Superior temporal gyrus (tissue), 1 donor: ENCODE data around the gene ARF6.
"Not testable (repeated sequence)": the region's sequence is repeated elsewhere in the genome, so short reads cannot be mapped to it uniquely, and the experiment has no call there.

ENCODE experiments used
- DNase-seq: peaks from one replicate; pipeline ENCODE4 v3.0.0-alpha.2; 2016; ENCODE audit errors: extremely low spot score

Gene ARF6

DNA sequence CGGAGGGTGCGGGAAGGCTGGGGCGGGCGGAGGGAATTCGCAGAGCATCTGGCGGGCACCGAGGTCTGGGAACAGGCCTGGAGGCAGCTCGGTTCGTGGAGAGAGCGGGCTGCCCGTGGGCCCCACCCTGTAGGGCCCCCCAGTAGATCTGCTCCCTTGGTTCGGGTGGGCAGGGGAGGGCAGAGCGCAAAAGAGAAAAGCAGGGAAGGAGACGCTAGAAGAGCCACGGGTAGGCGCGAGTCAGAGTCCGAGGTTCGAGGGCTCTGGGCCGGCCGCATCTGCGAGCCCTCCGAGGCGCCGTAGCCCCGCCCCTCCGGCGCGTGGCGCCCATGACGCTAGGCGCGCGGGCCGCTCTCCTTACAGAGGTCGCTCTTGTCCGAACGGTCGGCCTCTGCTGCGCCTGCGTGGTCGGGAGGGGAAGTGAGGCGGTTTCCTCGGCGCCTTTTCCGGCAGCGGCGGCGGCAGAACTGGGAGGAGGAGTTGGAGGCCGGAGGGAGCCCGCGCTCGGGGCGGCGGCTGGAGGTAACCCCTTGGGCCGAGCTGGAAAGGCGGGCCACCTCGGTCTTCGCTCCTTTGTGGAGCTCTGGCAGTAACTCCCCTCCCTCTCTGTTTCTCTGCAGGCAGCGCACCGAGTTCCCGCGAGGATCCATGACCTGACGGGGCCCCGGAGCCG, at the start of gene ARF6:
Gene ARF6, plus strand, starts transcription at position 447 of the 673 bp plus-strand sequence. CDS start 655 bp downstream, outside the sequence.
- DNase-seq: peak; percentile 97

DNA sequence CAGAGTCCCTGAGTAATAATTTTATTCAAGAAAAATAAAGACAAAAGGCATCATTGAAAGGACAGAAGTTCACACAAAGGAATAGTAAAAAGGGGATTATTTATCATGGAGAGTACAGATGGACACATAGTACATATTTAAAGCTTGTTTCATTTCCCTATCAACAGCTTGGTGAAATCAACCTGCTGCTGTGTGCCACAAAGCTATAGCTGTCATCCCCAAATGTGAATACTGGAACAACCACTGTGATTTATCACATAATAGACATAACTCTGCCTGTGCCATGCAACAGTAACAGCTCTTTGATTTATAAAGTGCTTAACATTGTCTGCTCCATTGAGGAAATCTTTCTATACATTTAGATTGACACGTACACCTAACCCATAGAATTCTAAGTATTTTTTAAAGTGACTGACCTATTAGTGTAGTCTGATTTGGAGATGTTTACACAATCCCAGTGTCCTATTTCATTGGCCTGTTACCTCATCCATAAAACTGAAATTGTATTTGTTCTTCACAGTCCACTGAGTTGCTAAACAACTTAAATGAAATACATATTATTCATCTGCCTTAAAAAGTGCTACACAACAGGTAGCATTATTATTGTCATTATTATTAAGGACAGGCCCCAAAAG, 43.6 kb upstream of the ARF6 start:
- no peak for DNase-seq

DNA sequence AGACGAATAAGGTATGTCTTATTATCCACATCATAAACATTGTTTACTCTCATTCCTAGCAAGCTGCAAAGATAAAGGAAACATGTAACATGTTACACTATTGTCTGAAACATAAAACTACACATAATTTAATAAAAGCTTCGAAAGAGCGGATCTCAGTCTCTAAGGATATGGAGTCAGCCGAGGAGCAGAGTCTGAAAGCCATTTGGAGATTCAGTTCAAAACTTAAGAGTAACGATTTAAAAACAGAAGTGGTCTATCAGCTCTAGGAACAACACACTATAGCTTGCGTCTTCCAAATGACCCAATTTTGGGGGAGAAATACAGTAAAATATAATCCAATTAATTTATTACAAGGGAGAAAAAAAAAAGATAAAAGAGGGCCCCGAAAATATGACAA, 41.1 kb upstream of the ARF6 start:
- DNase-seq: no peak

DNA sequence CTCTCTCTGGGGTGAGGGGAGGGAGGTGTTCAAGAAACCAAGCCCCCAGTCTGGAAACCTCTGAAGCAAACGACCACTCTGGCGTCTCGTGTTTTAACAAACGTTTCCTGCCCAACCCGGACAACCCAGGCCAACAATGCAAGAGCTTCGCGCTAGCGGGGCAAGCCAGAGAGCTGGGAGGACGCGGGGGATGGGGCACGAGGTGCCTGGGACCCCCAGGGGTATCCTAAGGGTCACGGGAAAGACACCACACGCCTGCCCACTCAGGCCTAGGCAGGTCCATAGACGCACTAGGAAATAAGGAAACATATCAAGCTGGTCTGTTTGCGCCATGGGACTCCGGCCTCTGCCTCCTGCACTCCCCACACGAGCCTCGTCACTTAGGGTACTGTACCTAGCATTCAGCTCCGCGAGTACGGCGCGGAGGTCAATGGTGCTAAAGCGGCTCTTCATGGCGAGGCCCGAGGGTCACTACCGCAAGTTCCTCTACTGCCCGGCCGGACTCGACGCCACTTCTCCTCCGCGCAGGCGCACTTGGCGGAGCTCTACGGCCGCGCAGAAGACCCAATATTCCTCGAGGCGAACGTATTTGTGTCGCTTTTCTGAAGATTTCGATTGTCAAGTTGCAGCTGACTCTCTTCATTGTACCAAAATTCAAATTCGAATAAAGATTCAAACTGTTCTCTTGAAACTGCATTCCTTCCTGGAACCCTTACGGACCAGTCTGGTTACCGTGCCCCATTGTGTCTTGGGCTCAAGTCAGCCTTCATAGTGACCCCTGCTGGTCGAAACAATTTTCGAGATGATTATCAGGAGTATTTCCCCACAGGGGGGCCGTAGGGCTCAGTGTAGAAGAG, 40.4 kb upstream of the ARF6 start, which contains the start of gene NEMF:
Gene NEMF, minus strand, starts transcription at position 488 of the 857 bp plus-strand sequence. Its CDS starts 35 bp downstream, at position 453.
- DNase-seq: peak; percentile 99

DNA sequence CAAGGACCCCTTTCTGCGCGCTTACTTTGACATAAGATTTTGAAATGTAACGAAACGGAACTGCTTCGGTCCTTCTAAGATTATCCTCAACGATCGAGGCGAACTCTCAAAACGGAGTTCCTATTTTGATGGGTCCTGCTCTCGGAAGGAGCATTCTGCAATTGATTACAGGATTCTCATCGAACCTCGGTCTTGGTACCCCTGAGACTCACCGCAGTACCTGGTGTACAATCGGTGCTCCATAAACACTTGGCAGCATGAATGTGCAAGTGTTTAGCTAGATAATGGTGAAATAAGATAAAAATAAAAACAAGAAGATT, 39.8 kb upstream of the ARF6 start:
- DNase-seq: no peak

DNA sequence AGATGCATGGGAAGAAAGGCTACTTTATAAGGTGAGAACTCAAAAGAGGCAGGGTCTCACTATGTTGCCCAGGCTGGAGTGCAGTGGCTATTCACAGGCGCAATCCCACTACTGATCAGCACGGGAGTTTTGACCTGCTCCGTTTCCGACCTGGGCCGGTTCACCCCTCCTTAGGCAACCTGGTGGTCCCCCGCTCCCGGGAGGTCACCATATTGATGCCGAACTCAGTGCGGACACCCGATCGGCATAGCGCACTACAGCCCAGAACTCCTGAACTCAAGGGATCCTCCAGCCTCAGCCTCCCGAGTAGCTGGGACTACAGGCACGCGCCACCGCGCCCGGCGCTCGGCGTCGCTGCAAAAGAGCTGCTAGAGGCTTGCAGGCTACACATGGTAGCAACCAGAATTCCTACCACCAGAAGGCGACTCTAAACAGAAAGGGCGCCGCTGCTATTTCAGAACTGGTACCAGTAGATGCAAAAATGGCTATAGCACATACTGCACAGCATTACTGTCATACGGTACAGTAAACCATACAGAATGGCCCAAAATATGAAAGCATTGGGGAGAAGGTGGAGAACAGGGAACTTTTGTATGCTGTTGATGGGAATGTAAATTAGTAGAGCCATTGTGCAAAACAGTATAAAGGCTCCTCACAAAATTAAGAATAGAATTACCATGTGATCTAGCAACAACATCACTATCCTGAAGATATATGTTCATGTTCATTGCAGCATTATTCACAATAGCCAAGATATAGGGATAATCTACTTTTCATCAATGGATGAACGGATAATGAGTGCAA, 39.1 kb upstream of the ARF6 start:
- peak; percentile 71 for DNase-seq

DNA sequence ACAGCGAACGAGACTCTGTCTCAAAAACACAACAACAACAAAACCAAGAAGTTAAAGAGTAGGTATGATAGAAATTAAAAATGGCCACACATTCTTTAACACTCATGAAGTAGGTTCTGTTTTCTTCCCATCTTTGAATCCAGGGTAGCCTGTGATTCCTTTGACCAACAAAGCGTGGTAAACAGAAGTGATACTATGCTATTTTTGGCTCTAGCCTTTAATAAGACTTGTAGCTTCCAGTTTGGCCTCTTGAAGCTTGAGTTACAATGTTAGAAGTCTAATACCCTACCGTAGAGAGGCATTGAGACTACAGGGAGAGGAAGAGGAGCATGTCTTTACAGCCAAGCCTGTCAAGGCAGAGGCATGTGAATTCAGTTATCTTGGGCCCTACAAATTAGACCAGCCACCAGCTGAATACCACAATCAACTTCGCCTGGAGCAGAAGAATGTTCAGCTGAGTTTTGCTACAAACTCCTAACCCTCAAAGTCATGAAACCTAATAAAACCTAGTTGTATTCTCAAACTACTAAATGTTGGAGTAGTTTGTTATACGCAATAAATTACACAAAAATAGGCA, 35.4 kb upstream of the ARF6 start:
- DNase-seq: peak; percentile 18

DNA sequence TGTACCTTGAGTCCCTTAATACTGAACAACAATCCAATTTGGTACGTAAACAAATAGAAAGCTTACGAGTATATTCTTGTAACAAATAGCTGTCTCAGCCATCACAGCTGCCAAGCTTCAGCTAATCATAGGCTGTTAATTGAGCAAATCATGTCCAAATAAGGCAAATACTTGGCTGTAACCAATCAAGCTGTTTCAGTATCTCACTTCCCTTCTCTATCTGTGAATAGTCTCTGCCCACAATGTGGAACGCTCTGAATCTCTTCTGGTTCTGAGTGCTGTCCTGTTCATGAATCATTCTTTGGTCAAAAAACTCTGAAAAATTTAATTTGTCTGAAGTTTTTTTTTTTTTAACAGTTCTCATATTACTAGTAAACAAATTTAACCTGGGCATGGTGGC, 34.5 kb upstream of the ARF6 start:
- no peak for DNase-seq

DNA sequence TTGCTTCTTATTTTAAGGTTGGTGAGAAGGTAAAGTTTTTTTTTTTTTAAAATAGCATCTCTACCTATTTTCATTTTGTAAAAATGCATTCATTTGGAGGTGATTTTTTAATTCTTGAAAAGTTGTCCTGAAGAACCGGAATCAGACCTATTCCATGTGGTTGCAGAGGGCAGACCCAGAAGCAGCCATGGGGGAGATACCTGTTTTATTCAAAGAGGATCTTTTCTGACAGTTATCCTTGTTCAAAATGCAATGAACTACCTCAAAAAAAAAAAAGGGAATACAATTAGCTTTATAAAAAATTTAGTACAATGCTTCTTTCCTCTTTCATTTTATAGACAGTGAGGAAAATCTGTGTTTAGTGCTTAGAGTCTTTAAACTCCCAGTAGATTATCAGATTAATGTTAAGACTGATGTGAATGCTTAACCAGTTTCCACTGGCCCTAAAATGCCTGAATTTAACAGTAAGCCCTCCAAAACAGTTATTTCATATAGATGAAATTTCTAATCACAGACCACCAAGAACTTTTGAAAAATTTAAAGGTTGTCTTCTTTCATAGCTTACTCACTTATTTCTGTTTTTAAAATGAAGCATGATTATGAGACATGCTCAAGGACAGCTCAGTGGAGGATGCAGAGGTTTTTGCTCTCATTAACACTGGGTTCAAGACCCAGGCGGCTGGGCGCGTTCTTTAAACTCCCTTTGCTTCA, 31.7 kb upstream of the ARF6 start:
- DNase-seq: no peak

DNA sequence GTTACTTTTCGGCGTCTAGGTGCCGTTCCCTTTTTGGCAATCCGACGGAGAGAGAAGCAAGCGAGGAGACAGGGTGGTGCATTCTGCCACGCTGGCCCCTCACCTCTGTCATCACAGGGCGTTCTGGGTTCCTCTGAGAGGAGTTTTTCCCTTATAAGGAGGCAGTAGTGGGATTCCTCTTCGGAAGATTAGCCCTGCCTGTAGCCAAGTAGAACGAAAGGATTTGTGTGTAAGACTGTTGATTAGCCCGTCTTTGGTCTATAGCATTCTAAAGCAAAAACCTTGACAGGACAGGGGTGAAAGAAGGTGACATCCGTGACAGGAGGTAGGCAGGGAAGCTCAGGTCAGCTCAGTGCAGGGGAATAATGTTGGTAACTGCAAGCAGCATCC, 31.2 kb upstream of the ARF6 start:
- no peak for DNase-seq

DNA sequence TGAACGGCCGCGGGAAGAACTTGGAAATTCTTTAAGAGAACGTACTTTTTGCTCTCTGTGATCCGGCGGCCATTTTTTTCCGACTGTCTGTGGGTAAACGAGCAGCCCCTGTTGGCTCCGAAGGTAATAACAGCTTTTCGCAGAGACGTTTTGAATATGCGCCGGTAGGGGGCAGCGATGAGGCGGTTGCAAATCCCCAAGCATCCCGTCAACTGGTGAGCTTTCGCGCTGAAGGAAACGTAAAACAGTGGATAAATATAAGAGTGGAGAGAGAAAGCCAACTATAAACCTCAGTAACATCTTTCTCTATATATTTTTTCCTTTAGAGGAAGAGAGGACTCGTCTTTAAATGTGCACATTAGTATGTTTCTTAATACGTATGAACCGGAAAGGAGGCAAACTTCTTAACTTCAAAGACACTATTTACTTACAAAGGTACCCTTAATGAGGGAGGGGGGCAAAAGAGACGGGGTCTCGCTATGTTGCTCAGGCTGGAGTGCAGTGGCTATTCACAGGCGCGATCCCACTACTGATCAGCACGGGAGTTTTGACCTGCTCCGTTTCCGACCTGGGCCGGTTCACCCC, 30.7 kb upstream of the ARF6 start:
- peak; percentile 93 for DNase-seq

DNA sequence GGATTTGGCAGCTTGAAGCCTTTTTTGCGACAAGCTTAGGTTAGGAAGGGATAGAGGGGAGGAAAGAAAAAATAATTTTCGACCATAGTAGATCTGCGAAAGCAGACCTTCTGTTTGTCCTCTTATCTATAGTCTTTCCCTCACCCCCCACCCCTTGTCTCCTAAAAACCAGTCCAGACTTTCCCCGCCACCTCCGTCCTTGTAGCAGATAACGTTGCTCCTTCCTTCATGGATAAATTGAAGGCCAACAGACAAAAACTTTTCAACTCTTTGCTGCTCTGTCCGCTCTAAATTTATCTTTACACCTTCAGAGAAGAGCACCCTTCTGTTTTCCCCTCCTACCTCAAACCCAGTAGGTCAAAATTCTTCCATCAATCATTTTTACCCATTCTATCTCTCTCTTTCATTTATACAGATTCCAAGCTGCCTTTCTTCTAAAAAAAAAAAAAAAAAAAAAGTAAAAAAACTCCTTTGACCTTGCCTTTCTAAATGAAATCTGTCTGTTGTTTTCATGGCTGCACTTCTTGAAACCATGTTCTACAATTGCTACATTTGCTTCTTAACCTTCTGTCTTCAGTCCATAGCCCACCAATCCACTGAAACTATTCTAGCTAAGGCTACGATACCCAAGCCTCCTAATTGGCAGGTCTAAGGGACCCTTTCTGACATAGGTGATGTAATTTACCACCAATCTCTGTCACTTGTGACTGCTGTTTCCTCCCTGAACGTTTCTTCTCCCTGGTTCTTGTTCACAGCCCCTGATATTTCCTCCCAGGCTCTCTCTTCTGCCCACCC, 29.2 kb upstream of the ARF6 start:
- peak; percentile 29 for DNase-seq

DNA sequence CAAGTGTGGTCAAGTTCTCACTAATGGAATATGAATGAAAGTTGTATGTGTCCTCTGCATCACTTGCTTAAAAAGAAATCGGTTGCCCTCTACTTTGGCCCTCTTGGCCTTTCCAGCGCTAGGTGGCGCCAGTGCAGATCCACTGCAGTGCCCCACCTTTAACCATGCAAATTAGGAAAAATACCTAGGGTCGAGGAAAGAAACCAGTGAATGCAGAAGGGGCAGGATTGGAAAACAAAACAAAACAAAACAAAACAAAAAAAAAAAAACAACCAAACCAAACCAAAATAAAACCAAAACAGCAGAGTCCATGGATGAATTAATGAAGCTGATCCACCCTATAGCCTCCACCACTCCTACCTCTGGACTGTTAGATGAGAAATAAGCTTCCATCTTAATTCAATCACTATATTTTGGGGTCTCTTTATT, 27.4 kb upstream of the ARF6 start:
- peak; percentile 79 for DNase-seq

DNA sequence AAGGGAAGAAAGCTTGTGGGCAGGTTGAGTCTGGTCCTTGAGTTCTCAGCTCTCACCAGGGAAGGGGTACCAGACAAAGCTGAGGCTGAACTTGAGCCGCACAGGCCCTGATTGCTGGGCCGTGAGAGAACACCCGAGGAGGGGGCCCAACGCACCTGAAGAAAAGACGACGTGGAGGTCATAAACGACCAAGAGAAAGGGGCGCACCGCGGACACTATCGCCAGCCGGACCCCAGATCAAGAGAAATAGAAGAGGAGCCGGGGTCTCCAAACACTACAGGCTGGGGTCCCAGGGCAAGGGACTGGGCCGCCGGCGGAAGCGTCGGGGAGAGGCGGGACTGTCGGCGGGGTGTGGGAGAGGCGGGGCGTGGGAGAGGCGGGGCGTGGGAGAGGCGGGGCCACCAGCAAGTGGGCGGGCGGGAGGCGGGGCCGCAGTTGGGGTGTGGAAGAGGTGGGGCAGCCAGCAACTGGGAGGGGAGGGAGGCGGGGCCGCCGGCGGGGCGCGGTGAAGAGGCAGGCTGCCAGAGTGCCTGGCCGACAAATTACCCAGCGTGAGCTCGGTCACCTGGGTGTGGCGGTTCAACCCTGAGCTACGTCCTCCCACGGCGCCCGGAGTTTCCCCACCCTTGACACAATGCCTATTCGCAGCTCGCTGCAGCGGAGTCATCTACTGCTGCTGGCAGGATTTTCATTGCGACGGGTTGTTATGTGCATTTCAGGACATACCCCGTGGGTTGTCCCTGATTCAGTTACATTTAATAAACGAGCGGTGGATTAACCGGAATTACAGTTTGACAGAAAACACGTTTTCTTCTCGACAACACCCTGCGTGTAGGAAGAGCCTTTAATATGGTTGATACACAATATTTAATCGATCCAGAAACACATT, 24.8 kb upstream of the ARF6 start:
- peak; percentile 78 for DNase-seq

DNA sequence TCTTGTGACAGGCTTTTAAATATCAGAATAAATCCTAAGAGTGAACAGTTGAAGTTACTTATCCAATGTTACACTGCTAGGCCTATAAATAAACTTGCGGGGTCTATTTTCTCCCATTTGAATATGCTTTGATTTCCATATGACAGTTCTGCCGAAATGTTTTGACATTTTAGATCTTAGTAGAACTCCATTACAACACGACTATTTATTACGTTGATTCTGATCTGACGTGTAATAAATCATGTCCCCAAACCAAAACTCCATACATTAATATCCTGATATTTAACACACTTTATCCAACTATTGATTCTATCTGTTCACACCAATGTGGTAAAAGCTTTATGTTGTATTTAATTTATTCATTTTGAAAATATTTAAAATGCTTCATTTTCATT, 24.2 kb upstream of the ARF6 start:
- DNase-seq: no peak

DNA sequence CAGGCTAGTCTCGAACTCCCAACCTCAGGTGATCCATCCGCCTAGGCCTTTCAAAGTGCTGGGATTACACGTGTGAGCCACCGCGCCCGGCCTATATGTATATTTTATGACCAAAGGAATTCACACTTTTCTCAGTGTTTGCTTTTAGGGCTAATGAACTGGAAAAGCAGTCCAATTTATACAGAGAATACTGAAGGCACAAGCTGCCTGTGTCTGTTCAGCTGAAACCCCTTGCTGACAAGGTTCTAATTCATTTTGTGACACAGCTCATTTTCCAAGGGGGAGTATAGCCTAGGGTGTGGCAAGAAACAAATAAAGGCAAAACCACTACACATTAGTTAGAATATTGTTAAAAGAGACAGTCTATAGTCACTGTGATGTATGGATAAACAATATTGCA, 22.0 kb upstream of the ARF6 start:
- no peak for DNase-seq

DNA sequence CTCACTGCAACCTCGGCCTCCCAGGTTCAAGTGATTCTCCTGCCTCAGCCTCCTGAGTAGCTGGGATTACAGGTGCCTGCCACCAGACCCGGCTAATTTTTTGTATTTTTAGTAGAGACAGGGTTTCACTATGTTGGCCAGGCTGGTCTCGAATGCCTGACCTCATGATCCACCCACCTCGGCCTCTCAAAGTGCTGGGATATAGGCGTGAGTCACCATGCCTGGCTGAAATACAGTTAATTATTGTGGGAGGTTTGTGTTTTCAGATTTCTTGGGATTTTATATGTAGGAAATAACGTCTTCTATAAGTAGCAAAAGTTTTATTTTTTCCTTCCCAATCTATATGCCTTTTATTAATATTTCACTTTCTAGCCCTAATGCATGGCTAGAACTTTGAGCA, 19.3 kb upstream of the ARF6 start:
- not testable (repeated sequence) for DNase-seq

DNA sequence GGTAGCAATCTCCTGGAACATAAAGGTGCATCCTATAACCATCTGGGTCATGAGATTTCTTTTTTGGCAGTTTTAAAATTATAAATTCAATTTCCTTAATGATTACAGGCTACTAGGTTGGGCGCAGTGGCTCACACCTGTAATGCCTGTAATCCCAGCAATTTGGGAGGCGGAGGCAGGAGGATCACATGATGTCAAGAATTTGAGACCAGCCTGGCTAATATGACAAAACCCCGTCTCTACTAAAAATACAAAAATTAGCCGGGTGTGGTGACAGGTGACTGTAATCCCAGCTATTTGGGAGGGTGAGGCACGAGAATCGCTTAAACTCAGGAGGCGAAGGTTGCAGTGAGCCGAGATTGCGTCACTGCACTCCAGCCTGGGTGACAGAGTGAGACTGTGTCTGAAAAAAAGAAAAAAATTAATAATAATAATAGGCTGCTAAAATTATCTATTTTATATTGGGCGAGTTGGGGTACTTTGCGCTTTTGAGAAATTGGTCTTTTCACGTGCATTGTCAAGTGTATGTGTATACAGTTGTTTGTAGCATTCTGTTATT, 17.2 kb upstream of the ARF6 start:
- DNase-seq: no peak
